Measurements from ENCODE around the gene ENDOD1. TPM values are rescaled to one million over a fixed set of nuclear protein-coding genes. Genes with fewer than 3 reads are reported as not detected.

The ENDOD1 gene
- total RNA-seq, 1 experiment from 2014 or later = 0.87 TPM

DNA sequence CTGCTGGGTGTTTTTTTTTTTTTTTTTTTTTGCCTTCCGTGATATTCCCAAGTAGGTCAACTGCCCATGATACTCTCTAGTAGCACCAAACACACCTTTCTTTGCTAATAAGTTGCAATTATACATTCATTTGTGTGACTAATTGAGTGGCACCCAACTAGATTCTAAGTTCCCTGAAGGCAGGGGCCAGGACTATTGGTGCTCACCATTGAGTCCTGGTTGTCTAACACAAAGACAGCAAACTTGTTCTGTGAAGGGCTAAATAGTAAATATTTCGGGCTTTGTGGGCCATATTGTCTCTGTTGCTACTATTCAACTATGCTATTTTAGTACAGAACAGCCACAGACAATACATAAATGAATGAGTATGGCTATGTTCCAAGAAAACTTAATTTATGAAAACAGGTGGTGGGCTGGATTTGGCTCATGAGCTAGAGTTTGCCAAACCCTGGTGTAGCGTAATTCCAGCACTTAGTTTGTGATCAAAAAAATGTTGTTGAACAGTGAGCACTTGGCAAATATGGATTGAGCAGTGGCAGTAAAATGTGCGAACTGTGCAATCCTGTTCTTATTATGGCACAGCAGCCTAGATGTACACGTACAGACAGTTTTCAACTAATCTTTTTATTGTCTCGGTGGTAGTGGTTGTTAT is 11.3 kb downstream of the ENDOD1 start:
- no peaks in the 10 kb centered on the region for H3K9me3 ChIP-seq (ENCODE audit: control insufficient read depth, low read depth, low read length)
- no peaks in the 10 kb centered on the region for H3K4me1 Mint-ChIP-seq

More for the DNA sequence above, 11.3 kb downstream of the ENDOD1 start:
- no peak overlapping the region for H2BK15ac ChIP-seq (ENCODE audit: low read depth, low read length)
- H4K8ac ChIP-seq (replicated peaks; ENCODE audit: insufficient read length, low read depth, low read length) = no peak overlapping the region
- H4K20me1 ChIP-seq (ENCODE audit: control insufficient read depth, insufficient read depth, insufficient read length) = no peaks in the 10 kb centered on the region
- no peak overlapping the region for H3K27ac Mint-ChIP-seq
- no peaks in the 10 kb centered on the region for H3K4me1 ChIP-seq (ENCODE audit: insufficient read depth, low read length)
- H3K27me3 ChIP-seq (ENCODE audit: insufficient read depth, low read length) = no peaks in the 10 kb centered on the region
- H3K36me3 Mint-ChIP-seq (ENCODE audit: insufficient read depth in 1 of 3, low read depth in 3 of 3) = no peaks in the 10 kb centered on the region
- TF ChIP-seq, protein P1, sequence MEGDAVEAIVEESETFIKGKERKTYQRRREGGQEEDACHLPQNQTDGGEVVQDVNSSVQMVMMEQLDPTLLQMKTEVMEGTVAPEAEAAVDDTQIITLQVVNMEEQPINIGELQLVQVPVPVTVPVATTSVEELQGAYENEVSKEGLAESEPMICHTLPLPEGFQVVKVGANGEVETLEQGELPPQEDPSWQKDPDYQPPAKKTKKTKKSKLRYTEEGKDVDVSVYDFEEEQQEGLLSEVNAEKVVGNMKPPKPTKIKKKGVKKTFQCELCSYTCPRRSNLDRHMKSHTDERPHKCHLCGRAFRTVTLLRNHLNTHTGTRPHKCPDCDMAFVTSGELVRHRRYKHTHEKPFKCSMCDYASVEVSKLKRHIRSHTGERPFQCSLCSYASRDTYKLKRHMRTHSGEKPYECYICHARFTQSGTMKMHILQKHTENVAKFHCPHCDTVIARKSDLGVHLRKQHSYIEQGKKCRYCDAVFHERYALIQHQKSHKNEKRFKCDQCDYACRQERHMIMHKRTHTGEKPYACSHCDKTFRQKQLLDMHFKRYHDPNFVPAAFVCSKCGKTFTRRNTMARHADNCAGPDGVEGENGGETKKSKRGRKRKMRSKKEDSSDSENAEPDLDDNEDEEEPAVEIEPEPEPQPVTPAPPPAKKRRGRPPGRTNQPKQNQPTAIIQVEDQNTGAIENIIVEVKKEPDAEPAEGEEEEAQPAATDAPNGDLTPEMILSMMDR (conservative IDR thresholded peaks at IDR 0.05) = no peak
- no peak overlapping the region for H2BK5ac ChIP-seq (ENCODE audit: insufficient read length, low read length)
- no peak overlapping the region for H3K18ac ChIP-seq (ENCODE audit: insufficient read length, low read depth, low read length)
- H3K9ac ChIP-seq (ENCODE audit: extremely low read depth, insufficient read length, low read length) = no peak overlapping the region
- no CpG with 5 or more reads among the region's 6 CpGs for WGBS (ENCODE audit: extremely low coverage, insufficient read length, low lambda C conversion rate)
- no peak overlapping the region for H3K23ac ChIP-seq (ENCODE audit: insufficient read length, low read depth, low read length)
- H2AK5ac ChIP-seq (ENCODE audit: insufficient read length, low read length) = no peak overlapping the region
- no peaks in the 10 kb centered on the region for H3K9me3 Mint-ChIP-seq
- H2BK120ac ChIP-seq (ENCODE audit: low read depth, low read length, poor library complexity, severe bottlenecking) = no peak overlapping the region
- H3K4me3 Mint-ChIP-seq = no peak overlapping the region
- H3K14ac ChIP-seq (ENCODE audit: insufficient read depth, low read length) = no peak overlapping the region
- no peaks in the 10 kb centered on the region for H3K79me1 ChIP-seq (ENCODE audit: insufficient read depth, low read depth, low read length, poor library complexity, severe bottlenecking)
- no peak overlapping the region for H3T11ph ChIP-seq (ENCODE audit: low read length)
- H3K23me2 ChIP-seq (ENCODE audit: insufficient read length, low read depth, low read length, poor library complexity, severe bottlenecking) = no peaks in the 10 kb centered on the region
- H3K56ac ChIP-seq (ENCODE audit: insufficient read length, low read depth, low read length) = no peak overlapping the region
- no peaks in the 10 kb centered on the region for H3K79me2 ChIP-seq (ENCODE audit: insufficient read depth, low read length)
- no peak overlapping the region for H4K91ac ChIP-seq (ENCODE audit: insufficient read length, low read depth, low read length)
- no peak overlapping the region for H3K4ac ChIP-seq (ENCODE audit: low read depth, low read length)
- H2BK12ac ChIP-seq (ENCODE audit: insufficient read length, low read depth, low read length) = no peak overlapping the region
- no peak overlapping the region for H4K5ac ChIP-seq (ENCODE audit: insufficient read length, low read depth, low read length)
- no peak overlapping the region for H2AFZ ChIP-seq (ENCODE audit: low read length)
- DNase-seq = no peak
- no peak overlapping the region for H3K27ac ChIP-seq (ENCODE audit: insufficient read length, low read depth, low read length)
- no peak overlapping the region for H3K4me2 ChIP-seq (ENCODE audit: insufficient read depth, insufficient read length, low read length)
- H2BK20ac ChIP-seq (ENCODE audit: low read depth, low read length, poor library complexity, severe bottlenecking) = no peak overlapping the region
- H3K27me3 Mint-ChIP-seq (ENCODE audit: low read depth) = peaks cover 13% of the 10 kb centered on the region

Data from H9 (cell line).